Naive B cell (primary cell): Measurements from ENCODE around the gene IP6K1. TPM values are rescaled to one million over a fixed set of nuclear protein-coding genes. Genes with fewer than 3 reads are reported as not detected.
A peak's percentile ranks its signal among the peaks of the same experiment; 100 is the strongest.
"Not testable (repeated sequence)": the region's sequence is repeated elsewhere in the genome, so short reads cannot be mapped to it uniquely, and the experiment has no call there.

Source experiments
- ATAC-seq, 2 donors: fragments of 150-1000 bp; cut with Tn5 transposase; 2 replicates each; pipeline ENCODE4 v1.10.0; 2021; ENCODE audit warnings: low read depth in 2 of 2, mild to moderate bottlenecking in 2 of 2, moderate library complexity in 2 of 2
- DNase-seq: peaks from one replicate; pipeline ENCODE4 v3.0.0; 2022
- H3K27ac Mint-ChIP-seq, 6 donors: one replicate each; pipeline ENCODE4 v1.8.0; 2020 to 2022; ENCODE audit warnings: mild to moderate bottlenecking in 6 of 6, mixed read lengths in 6 of 6, moderate library complexity in 5 of 6, inconsistent platforms in 2 of 6
- H3K27me3 Mint-ChIP-seq, 3 donors: one replicate each; pipeline ENCODE4 v1.8.0; 2021 to 2022; ENCODE audit warnings: mixed read lengths in 3 of 3, mild to moderate bottlenecking in 1 of 3
- H3K36me3 Mint-ChIP-seq, 2 donors: one replicate each; pipeline ENCODE4 v1.8.0; 2020 to 2022; ENCODE audit warnings: mixed read lengths in 2 of 2, inconsistent platforms in 1 of 2, mild to moderate bottlenecking in 1 of 2
- H3K4me1 Mint-ChIP-seq, 3 donors: one replicate each; pipeline ENCODE4 v1.8.0; 2020 to 2022; ENCODE audit warnings: mixed read lengths in 3 of 3, inconsistent platforms in 1 of 3, mild to moderate bottlenecking in 1 of 3, moderate library complexity in 1 of 3
- H3K4me3 Mint-ChIP-seq, 8 donors: one replicate each; pipeline ENCODE4 v1.8.0; 2020 to 2022; ENCODE audit warnings: mild to moderate bottlenecking in 8 of 8, mixed read lengths in 8 of 8, moderate library complexity in 8 of 8, inconsistent platforms in 2 of 8
- H3K9me3 Mint-ChIP-seq, 7 donors: one replicate each; pipeline ENCODE4 v1.8.0; 2020 to 2022; ENCODE audit warnings: mixed read lengths in 7 of 7, mild to moderate bottlenecking in 5 of 7, inconsistent platforms in 2 of 7, moderate library complexity in 1 of 7
- polyA plus RNA-seq, 6 donors: library from polyadenylated mRNA; unstranded; fragments of 300-500 nt; fragmentation: Illumina TruSeq; gene quantifications; one replicate each; pipeline ENCODE4 v1.2.3, GENCODE V29; 2021; ENCODE audit warnings: low read depth in 6 of 6

IP6K1 gene
- polyA plus RNA-seq, 6 donors from 2014 or later, result 16.2 to 23.9 (median 21.3) TPM

- no peaks in the 10 kb centered on the region for H3K27me3 Mint-ChIP-seq
- ATAC-seq (no peak), DNase-seq (no peak)
- no peak overlapping the region for H3K4me3 Mint-ChIP-seq
- no peak overlapping the region for H3K27ac Mint-ChIP-seq
- no peaks in the 10 kb centered on the region for H3K36me3 Mint-ChIP-seq
- no peaks in the 10 kb centered on the region for H3K9me3 Mint-ChIP-seq
- H3K4me1 Mint-ChIP-seq, result peaks cover 0 to 11% (median 10%) of the 10 kb centered on the region in 3 donors
These were observed 83.7 kb downstream of the IP6K1 start for GRCh38 chr3:49702672-49703071.

- H3K36me3 Mint-ChIP-seq, result no peaks in the 10 kb centered on the region
- no peak for DNase-seq
- no peaks in the 10 kb centered on the region for H3K27me3 Mint-ChIP-seq
- peaks cover 0 to 9% (median 8%) of the 10 kb centered on the region in 3 donors for H3K4me1 Mint-ChIP-seq
- H3K27ac Mint-ChIP-seq, result peak overlapping the region in 1 of 6 donors; percentile 59
- H3K4me3 Mint-ChIP-seq, result no peak overlapping the region
- no peak for ATAC-seq
- H3K9me3 Mint-ChIP-seq, result no peaks in the 10 kb centered on the region
These were observed 84.8 kb downstream of the IP6K1 start for GRCh38 chr3:49701388-49702077.

GRCh38 chr3:49700453-49701128, 85.8 kb downstream of the IP6K1 start:
- Mint-ChIP-seq H3K4me1 (peaks cover 0 to 9% (median 8%) of the 10 kb centered on the region in 3 donors), H3K9me3 (no peaks in the 10 kb centered on the region), H3K36me3 (no peaks in the 10 kb centered on the region), H3K27me3 (no peaks in the 10 kb centered on the region), H3K4me3 (no peak overlapping the region), H3K27ac (no peak overlapping the region)
- ATAC-seq (no peak), DNase-seq (no peak)

- Mint-ChIP-seq H3K9me3 (no peaks in the 10 kb centered on the region), H3K27me3 (no peaks in the 10 kb centered on the region), H3K27ac (no peak overlapping the region), H3K36me3 (no peaks in the 10 kb centered on the region), H3K4me1 (peaks cover 0 to 9% (median 8%) of the 10 kb centered on the region in 3 donors), H3K4me3 (no peak overlapping the region)
- ATAC-seq (no peak), DNase-seq (no peak)
These were observed 86.3 kb downstream of the IP6K1 start for GRCh38 chr3:49700014-49700413.

- ATAC-seq (no peak), DNase-seq (no peak)
- Mint-ChIP-seq H3K27ac (no peak overlapping the region), H3K4me1 (peaks cover 0 to 9% (median 8%) of the 10 kb centered on the region in 3 donors), H3K9me3 (no peaks in the 10 kb centered on the region), H3K27me3 (no peaks in the 10 kb centered on the region), H3K4me3 (no peak overlapping the region), H3K36me3 (no peaks in the 10 kb centered on the region)
These were observed 86.9 kb downstream of the IP6K1 start for GRCh38 chr3:49699281-49699979.

- ATAC-seq, H3K9me3 Mint-ChIP-seq, DNase-seq, H3K4me3 Mint-ChIP-seq, H3K36me3 Mint-ChIP-seq, H3K27ac Mint-ChIP-seq, H3K27me3 Mint-ChIP-seq: not testable (repeated sequence)
- H3K4me1 Mint-ChIP-seq, result peaks cover 12 to 15% (median 12%) of the 10 kb centered on the region in 3 donors
These were observed 90.9 kb downstream of the IP6K1 start for GRCh38 chr3:49695350-49696015.

GRCh38 chr3:49694409-49695070, 91.8 kb downstream of the IP6K1 start:
- H3K4me1 Mint-ChIP-seq, result peaks cover 19 to 24% (median 20%) of the 10 kb centered on the region in 3 donors
- ATAC-seq, H3K36me3 Mint-ChIP-seq, H3K9me3 Mint-ChIP-seq, DNase-seq, H3K27me3 Mint-ChIP-seq: not testable (repeated sequence)
- H3K27ac Mint-ChIP-seq, result peak overlapping the region in 2 of 6 donors; percentile 54 to 80
- peak overlapping the region in 2 of 8 donors; percentile 2 to 41 for H3K4me3 Mint-ChIP-seq

GRCh38 chr3:49691481-49691880, 94.9 kb downstream of the IP6K1 start:
- H3K27ac Mint-ChIP-seq, H3K36me3 Mint-ChIP-seq, H3K9me3 Mint-ChIP-seq, ATAC-seq, H3K27me3 Mint-ChIP-seq, DNase-seq: not testable (repeated sequence)
- H3K4me1 Mint-ChIP-seq, result peaks cover 23 to 43% (median 37%) of the 10 kb centered on the region in 3 donors
- peak overlapping the region in 4 of 8 donors; percentile 49 to 97 (median 93) for H3K4me3 Mint-ChIP-seq

- H3K9me3 Mint-ChIP-seq, ATAC-seq, H3K36me3 Mint-ChIP-seq, H3K27me3 Mint-ChIP-seq, DNase-seq: not testable (repeated sequence)
- Mint-ChIP-seq H3K27ac (peak overlapping the region in 1 of 6 donors; percentile 24), H3K4me1 (peaks cover 26 to 43% (median 39%) of the 10 kb centered on the region in 3 donors), H3K4me3 (peak overlapping the region; percentile 13 to 97 (median 96))
These were observed 95.5 kb downstream of the IP6K1 start for GRCh38 chr3:49690856-49691255.

GRCh38 chr3:49689908-49690624, 96.3 kb downstream of the IP6K1 start:
- not testable (repeated sequence) for DNase-seq, H3K36me3 Mint-ChIP-seq, ATAC-seq, H3K9me3 Mint-ChIP-seq, H3K27me3 Mint-ChIP-seq
- peak overlapping the region; percentile 84 to 99 (median 95) for H3K27ac Mint-ChIP-seq
- H3K4me1 Mint-ChIP-seq, result peaks cover 26 to 43% (median 42%) of the 10 kb centered on the region in 3 donors
- peak overlapping the region; percentile 89 to 98 (median 97) for H3K4me3 Mint-ChIP-seq

GRCh38 chr3:49689046-49689907, 97.1 kb downstream of the IP6K1 start, which contains the start of the genes MST1 and RNF123:
Gene MST1, minus strand, starts transcription at chr3:49689474. Its CDS starts 783 bp downstream, at chr3:49688691.
Gene RNF123, plus strand, starts transcription at chr3:49689557. Its CDS starts 1,609 bp downstream, at chr3:49691166.
- no peaks in the 10 kb centered on the region for H3K36me3 Mint-ChIP-seq
- peaks cover 26 to 43% (median 42%) of the 10 kb centered on the region in 3 donors for H3K4me1 Mint-ChIP-seq
- H3K9me3 Mint-ChIP-seq, result no peaks in the 10 kb centered on the region
- peak within 1 kb of the TSS; percentile 89 to 98 (median 97) for H3K4me3 Mint-ChIP-seq
- DNase-seq, result peak; percentile 93
- ATAC-seq, result peak; percentile 80
- peak within 1 kb of the TSS; percentile 93 to 99 (median 96) for H3K27ac Mint-ChIP-seq
- no peaks in the 10 kb centered on the region for H3K27me3 Mint-ChIP-seq
